GM18861 (cell line): ENCODE results near the gene ABHD8.

ENCODE experiments used
- ATAC-seq: cut with Tn5 transposase; IDR thresholded peaks from one replicate; pipeline ENCODE4 v1.9.1; 2021; ENCODE audit not compliant: unreplicated experiment

Gene ABHD8

DNA sequence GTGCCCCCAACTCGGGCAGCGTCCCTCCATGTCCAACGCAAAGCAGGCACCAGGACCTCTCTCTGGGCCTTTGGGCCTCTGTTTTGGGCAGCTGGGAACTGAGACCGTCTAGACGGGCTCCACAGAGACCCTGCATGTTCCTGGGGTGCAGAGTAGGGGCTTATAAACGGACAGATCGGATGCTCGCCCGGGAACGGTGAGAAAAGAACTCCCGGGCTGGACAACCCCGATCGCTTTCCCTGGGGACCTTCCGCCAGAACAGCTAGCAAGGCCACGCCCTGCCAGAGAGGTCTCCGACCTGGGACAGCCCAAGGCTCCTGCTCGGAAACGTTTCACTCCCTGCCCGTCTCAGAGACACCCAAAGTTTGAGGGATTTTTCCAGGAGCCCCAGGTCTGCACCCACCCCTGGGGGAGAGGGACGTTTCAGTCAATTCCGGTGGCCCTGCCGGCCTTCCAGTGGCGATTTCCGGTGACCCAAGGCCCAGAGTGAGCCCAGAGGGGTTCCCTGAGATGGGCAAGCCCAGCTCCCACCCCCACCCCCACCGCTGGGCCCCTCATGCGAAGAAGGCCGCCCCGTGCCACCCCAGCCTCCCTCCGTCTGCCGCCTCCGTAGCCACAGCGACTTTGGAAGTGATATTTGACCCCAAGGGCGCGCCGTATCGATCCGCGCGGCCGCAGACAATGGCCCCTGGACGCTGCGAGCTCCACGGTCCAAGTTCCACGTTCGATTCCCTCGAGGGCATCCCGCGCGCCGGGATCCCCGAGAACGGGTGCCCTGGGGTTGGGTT lies 59.2 kb downstream of the ABHD8 start:
- ATAC-seq, result no peak

DNA sequence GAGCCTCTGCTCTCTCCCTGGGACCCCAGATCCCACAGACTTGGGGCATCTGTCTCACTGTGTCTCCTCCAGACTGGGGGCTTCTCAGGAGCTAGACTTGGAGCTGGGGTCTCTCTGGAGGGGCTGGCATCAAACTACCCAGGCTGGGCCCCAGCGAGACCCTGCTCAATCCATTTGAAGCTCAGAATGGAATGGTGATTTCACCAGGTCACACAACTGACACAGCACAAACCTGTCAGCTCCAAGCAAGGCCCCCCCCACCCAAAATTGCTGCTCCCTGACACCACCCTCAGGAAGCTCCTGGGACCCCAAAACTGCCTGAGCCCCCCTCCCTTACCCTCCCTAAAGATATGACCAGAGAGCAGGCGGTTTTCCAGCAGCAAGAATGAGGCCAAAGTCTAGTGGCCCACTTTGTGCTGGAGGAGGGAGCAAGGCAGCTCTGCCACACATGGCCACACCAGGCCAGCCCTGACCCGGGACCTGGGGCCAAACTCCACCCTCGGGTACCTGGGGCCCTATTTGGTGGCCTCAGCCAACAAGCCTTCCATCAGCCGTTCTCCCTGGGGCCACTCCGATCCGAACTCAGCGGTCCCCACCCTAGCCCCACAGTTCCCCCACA lies 59.9 kb downstream of the ABHD8 start:
- no peak for ATAC-seq

- ATAC-seq, result no peak
These were observed 60.6 kb downstream of the ABHD8 start for GRCh38 chr19:17242431-17243208.
